Heart right ventricle (tissue), 16 donors: ENCODE results near the gene BRPF3. TPM values are rescaled to one million over a fixed set of nuclear protein-coding genes. Genes with fewer than 3 reads are reported as not detected.

Experiments
- ATAC-seq, 8 donors: fragments of 200-7000 bp; cut with Tn5 transposase; one replicate each; pipeline ENCODE4 v1.9.1; 2020; ENCODE audit warnings: mild to moderate bottlenecking in 8 of 8, moderate library complexity in 8 of 8, moderate number of reproducible peaks in 1 of 8
- DNase-seq, 2 donors: peaks; one replicate each; pipeline ENCODE4 v3.0.0-alpha.2; 2020
- H3K27ac ChIP-seq, 10 donors: fragments of 200-600 bp; sonication (generic) in 2 of 10; one replicate each; pipeline versions ENCODE4 v1.5.0 to v1.8.0; 2020 to 2022; ENCODE audit warnings: mild to moderate bottlenecking in 3 of 10
- H3K27me3 ChIP-seq, 7 donors: fragments of 200-600 bp; one replicate each; pipeline ENCODE4 v1.8.0; 2021 to 2022; ENCODE audit warnings: mild to moderate bottlenecking in 2 of 7
- H3K36me3 ChIP-seq, 9 donors: fragments of 200-600 bp; sonication (generic) in 1 of 9; one replicate each; pipeline versions ENCODE4 v1.5.0 to v1.8.0; 2020 to 2022; ENCODE audit warnings: mild to moderate bottlenecking in 2 of 9
- H3K4me1 ChIP-seq, 9 donors: fragments of 200-600 bp; sonication (generic) in 1 of 9; one replicate each; pipeline versions ENCODE4 v1.5.0 to v1.8.0; 2020 to 2022; ENCODE audit warnings: mild to moderate bottlenecking in 4 of 9
- H3K4me3 ChIP-seq, 10 donors: fragments of 200-600 bp; sonication (generic) in 2 of 10; one replicate each; pipeline versions ENCODE4 v1.5.0 to v1.8.0; 2020 to 2022; ENCODE audit warnings: mild to moderate bottlenecking in 7 of 10, moderate library complexity in 2 of 10
- H3K9me3 ChIP-seq, 11 donors: fragments of 200-600 bp in 10 of 11; sonication (generic) in 2 of 11; one replicate each; pipeline versions ENCODE4 v1.5.0 to v1.8.0; 2013 to 2022; ENCODE audit warnings: mild to moderate bottlenecking in 2 of 11, control low read depth in 1 of 11, moderate library complexity in 1 of 11
- WGBS, 2 donors: extraction: QIAGEN DNeasy Blood & Tissue Kit; methylation state at CpG; one replicate each; pipeline ENCODE4 v1.1.7; 2013; ENCODE audit warnings: inconsistent platforms in 1 of 2; 5-methylcytosine and 5-hydroxymethylcytosine counted together
- intact Hi-C, 10 donors: fragments of 100-400 bp; cut with DNase I; formaldehyde crosslinking; loops; one replicate each; pipeline versions ENCODE4 v1.11.1 to v1.14.2; 2022
- polyA plus RNA-seq, 2 donors: library from polyadenylated mRNA; stranded (reverse); fragments of 200-250 nt; gene quantifications; one replicate each; pipeline ENCODE4 v1.2.3, GENCODE V29; 2013
- total RNA-seq, 10 donors: library from RNA; stranded (reverse); fragmentation: NEBNext Ultra II Directional in 3 of 10; extraction: Animal tissue kit (Norgen Biotek cat#: 25700) in 3 of 10; gene quantifications; one replicate each; pipeline versions ENCODE4 v1.2.1 to v1.2.4, GENCODE V29; 2021 to 2023
- TF ChIP-seq, protein P1 (sequence below), 9 donors: fragments of 200-600 bp; sonication (generic) in 2 of 9; IDR thresholded peaks; one replicate each; pipeline versions ENCODE4 v1.5.0 to v1.8.0; 2021 to 2022; ENCODE audit warnings: antibody characterized with exemption in 9 of 9, mild to moderate bottlenecking in 5 of 9, moderate library complexity in 1 of 9
- donor health status: Arrhythmogenic right ventricular cardiomyopathy.
- donor health status: ischemic (EF 13 %, LVEDD 7.1; RV severe dilation, severe dysfunction).
- donor health status: healthy with polysubstance abuse.
- donor health status: DM: no; HTN: yes; CAD: no.
- donor health status: DM: no; HTN: no; CAD: no.
- donor health status: ischemic (EF 25% LVEDD 6.9; RV normal size, moderate dysfunction).
- donor health status: ischemic (EF 25% LVEDD 5.7; RV mildly dilated, moderate dysfunction).
- donor health status: healthy.
- donor health status: DM: yes; HTN: yes; CAD: no.
- donor health status: Ischemic cardiomyopathy.
- donor health status: ischemic (EF 35%, LVEDD 5.7; RV mildly dilated, moderate dysfunction).
- donor health status: nonischemic (EF 11% LVEDD 7.7; RV severe dilation, severe dysfunction).
- donor health status: DM: yes; HTN: yes; CAD: no.
- donor health status: PGD.
- donor health status: ischemic (EF 29% LVEDD 5.4; RV normal size, mild dysfunction).
- donor health status: nonischemic (EF 23%, LVEDD 6.1; RV moderate dilation, normal function).

BRPF3 gene
- total and polyA plus RNA-seq, 12 donors, result 6.3 to 20.5 (median 16.1) TPM

DNA sequence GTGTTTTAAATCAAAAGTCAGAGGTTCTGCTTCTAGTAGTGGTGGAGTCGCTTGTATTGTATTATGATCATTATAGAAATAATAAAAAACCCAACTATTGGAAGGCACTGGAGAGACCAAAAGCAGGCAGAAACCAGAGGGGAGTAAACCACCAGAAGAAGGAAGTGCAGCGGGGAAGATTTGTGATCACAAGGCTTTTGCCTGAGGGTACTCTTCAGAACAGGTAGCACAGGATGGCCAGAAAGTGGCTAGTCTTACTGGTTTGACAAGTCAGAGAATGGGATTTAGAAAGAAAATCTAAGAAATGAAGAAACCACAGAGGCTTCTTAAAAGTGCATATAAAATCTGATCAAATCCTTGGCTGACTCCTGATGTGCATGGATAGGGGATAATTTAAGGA lies 42.3 kb upstream of the BRPF3 start:
- no peak for DNase-seq
- H3K9me3 ChIP-seq, result peaks cover 0 to 14% (median 0%) of the 10 kb centered on the region in 11 donors
- no peak for ATAC-seq
- intact Hi-C loops, result no loop called here
- H3K36me3 ChIP-seq, result no peaks in the 10 kb centered on the region
- no peaks in the 10 kb centered on the region for H3K27me3 ChIP-seq
- H3K4me1 ChIP-seq, result peaks cover 0 to 11% (median 0%) of the 10 kb centered on the region in 9 donors
- H3K27ac ChIP-seq, result no peak overlapping the region
- TF ChIP-seq, protein P1, sequence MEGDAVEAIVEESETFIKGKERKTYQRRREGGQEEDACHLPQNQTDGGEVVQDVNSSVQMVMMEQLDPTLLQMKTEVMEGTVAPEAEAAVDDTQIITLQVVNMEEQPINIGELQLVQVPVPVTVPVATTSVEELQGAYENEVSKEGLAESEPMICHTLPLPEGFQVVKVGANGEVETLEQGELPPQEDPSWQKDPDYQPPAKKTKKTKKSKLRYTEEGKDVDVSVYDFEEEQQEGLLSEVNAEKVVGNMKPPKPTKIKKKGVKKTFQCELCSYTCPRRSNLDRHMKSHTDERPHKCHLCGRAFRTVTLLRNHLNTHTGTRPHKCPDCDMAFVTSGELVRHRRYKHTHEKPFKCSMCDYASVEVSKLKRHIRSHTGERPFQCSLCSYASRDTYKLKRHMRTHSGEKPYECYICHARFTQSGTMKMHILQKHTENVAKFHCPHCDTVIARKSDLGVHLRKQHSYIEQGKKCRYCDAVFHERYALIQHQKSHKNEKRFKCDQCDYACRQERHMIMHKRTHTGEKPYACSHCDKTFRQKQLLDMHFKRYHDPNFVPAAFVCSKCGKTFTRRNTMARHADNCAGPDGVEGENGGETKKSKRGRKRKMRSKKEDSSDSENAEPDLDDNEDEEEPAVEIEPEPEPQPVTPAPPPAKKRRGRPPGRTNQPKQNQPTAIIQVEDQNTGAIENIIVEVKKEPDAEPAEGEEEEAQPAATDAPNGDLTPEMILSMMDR (IDR thresholded peaks at IDR 0.05), result no peak
- WGBS, 2 donors, result 95% methylated on average over 2 of the region's 2 CpGs
- no peak overlapping the region for H3K4me3 ChIP-seq

DNA sequence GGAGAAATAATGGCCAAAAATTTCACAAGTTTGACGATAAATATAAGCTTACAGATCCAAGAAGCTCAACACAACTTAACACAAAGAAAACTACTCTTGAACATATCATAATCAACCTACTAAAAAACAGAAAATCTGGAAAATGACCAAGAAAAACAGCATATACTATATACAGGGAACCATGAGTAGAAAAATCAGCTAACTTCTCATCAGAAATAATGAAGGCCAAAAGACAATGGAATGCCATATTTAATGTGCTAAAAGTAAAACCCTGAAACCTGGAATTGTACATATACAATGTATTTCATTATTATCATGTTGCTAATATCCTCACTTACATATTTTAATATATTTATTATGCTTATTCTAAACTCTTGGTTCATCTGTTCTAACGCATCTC lies 40.9 kb upstream of the BRPF3 start:
- H3K9me3 ChIP-seq, result peaks cover 0 to 16% (median 0%) of the 10 kb centered on the region in 11 donors
- no peak overlapping the region for H3K4me3 ChIP-seq
- H3K27ac ChIP-seq, result no peak overlapping the region
- intact Hi-C loops, result no loop called here
- DNase-seq, result no peak
- H3K27me3 ChIP-seq, result no peaks in the 10 kb centered on the region
- 92 to 98% methylated on average over 2 of the region's 2 CpGs for whole genome bisulfite sequencing, 2 donors
- TF ChIP-seq, protein P1 (IDR thresholded peaks at IDR 0.05), result no peak
- no peaks in the 10 kb centered on the region for H3K4me1 ChIP-seq
- H3K36me3 ChIP-seq, result no peaks in the 10 kb centered on the region
- no peak for ATAC-seq

DNA sequence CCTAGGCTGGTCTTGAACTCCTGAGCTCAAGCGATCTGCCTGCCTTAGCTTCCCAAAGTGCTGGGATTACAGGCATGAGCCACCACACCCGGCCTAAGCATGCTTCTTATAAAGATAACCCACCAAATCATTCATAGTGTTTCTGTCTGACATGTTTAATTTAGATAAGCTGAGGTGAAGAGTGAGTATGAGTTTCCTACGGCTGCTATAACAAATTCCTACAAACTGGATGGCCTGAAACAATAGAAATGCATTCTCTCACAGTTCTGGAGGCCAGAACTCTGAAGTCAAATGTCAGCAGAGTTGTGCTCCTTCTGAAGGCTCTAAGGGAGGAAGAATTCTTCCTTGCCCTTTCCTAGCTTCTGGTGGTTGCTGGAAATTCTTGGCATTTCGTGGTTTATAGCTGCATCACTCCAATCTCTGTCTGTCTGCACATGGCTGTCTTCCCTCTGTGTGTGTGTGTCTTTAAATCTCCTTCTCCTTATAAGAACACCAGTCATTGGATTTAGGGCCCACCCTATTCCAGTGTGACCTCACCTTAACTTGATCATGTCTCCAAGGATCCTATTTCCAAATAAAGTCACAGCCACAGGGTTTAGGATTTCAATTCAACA lies 36.3 kb upstream of the BRPF3 start:
- H3K4me1 ChIP-seq, result no peaks in the 10 kb centered on the region
- no peaks in the 10 kb centered on the region for H3K27me3 ChIP-seq
- ATAC-seq (no peak), DNase-seq (no peak)
- intact Hi-C loops, result no loop called here
- no peak overlapping the region for H3K27ac ChIP-seq
- TF ChIP-seq, protein P1 (IDR thresholded peaks at IDR 0.05), result no peak
- no peak overlapping the region for H3K4me3 ChIP-seq
- H3K9me3 ChIP-seq, result peaks cover 0 to 16% (median 0%) of the 10 kb centered on the region in 11 donors
- 82 to 87% methylated on average over 4 of the region's 4 CpGs for WGBS, 2 donors
- H3K36me3 ChIP-seq, result no peaks in the 10 kb centered on the region

GRCh38 chr6:36169023-36170007 lies 27.2 kb upstream of the BRPF3 start:
- Histone ChIP-seq H3K27me3 (no peaks in the 10 kb centered on the region), H3K36me3 (no peaks in the 10 kb centered on the region), H3K4me3 (no peak overlapping the region), H3K4me1 (peaks cover 0 to 3% (median 0%) of the 10 kb centered on the region in 9 donors), H3K27ac (no peak overlapping the region), H3K9me3 (peaks cover 0 to 7% (median 0%) of the 10 kb centered on the region in 11 donors)
- WGBS, 2 donors, result 94 to 95% methylated on average over 2 of the region's 2 CpGs
- DNase-seq (no peak), ATAC-seq (no peak)
- intact Hi-C loops, result no loop called here
- TF ChIP-seq, protein P1 (IDR thresholded peaks at IDR 0.05), result no peak
